DND-41 (cell line): ENCODE data around the gene MYH11.
A peak's percentile ranks its signal among the peaks of the same experiment; 100 is the strongest.

ENCODE experiments used
- ATAC-seq: fragments of 200-7000 bp; cut with Tn5 transposase; 3 replicates; pipeline ENCODE4 v1.9.1; 2021; ENCODE audit warnings: low read depth; ENCODE audit not compliant: insufficient read depth
- DNase-seq: peaks from one replicate; pipeline ENCODE4 v3.0.0-alpha.2; 2020
- H2AFZ ChIP-seq: 2 replicates; pipeline ENCODE4 v1.6.0; 2012; ENCODE audit warnings: low read depth, low read length
- H3K27ac ChIP-seq: 2 replicates; pipeline ENCODE4 v1.5.1; 2012; ENCODE audit warnings: low read length, inconsistent platforms
- H3K27me3 ChIP-seq: fragments of 200-600 bp; sonication (generic); 2 replicates; pipeline ENCODE4 v1.6.0; 2012; ENCODE audit warnings: low read length, mild to moderate bottlenecking, inconsistent platforms; ENCODE audit not compliant: insufficient read depth, poor library complexity
- H3K36me3 ChIP-seq: 2 replicates; pipeline ENCODE4 v1.5.1; 2012; ENCODE audit warnings: low read length, inconsistent platforms; ENCODE audit not compliant: insufficient read depth
- H3K4me1 ChIP-seq: 2 replicates; pipeline ENCODE4 v1.5.1; 2012; ENCODE audit warnings: mild to moderate bottlenecking, low read length; ENCODE audit not compliant: insufficient read depth
- H3K4me2 ChIP-seq: 2 replicates; pipeline ENCODE4 v1.6.0; 2012; ENCODE audit warnings: mild to moderate bottlenecking, moderate library complexity, low read length, inconsistent platforms; ENCODE audit not compliant: insufficient read depth
- H3K4me3 ChIP-seq, 2 experiments: fragments of 200-600 bp in 1 of 2; shearing (Covaris generic) in 1 of 2; 2 replicates each; pipeline ENCODE4 v1.5.1; 2012 to 2016; ENCODE audit warnings: inconsistent platforms in 2 of 2, low read length in 2 of 2, mild to moderate bottlenecking in 2 of 2, low read depth in 1 of 2, moderate library complexity in 1 of 2
- H3K79me2 ChIP-seq: 2 replicates; pipeline ENCODE4 v1.6.0; 2012; ENCODE audit warnings: low read length, inconsistent platforms; ENCODE audit not compliant: insufficient read depth
- H3K9ac ChIP-seq: 2 replicates; pipeline ENCODE4 v1.6.0; 2012; ENCODE audit warnings: low read depth, mild to moderate bottlenecking, inconsistent platforms, low read length, moderate library complexity
- H3K9me3 ChIP-seq: 2 replicates; pipeline ENCODE4 v1.5.1; 2012; ENCODE audit warnings: low read length, moderate library complexity, mild to moderate bottlenecking, inconsistent platforms; ENCODE audit not compliant: insufficient read depth, severe bottlenecking
- H4K20me1 ChIP-seq: 2 replicates; pipeline ENCODE4 v1.6.0; 2012; ENCODE audit warnings: low read length; ENCODE audit not compliant: insufficient read depth
- EZH2 ChIP-seq: IDR thresholded peaks from 3 replicates; pipeline ENCODE4 v1.6.1; 2012; ENCODE audit warnings: borderline replicate concordance, low read depth, mild to moderate bottlenecking, moderate library complexity, low read length, inconsistent platforms; ENCODE audit not compliant: severe bottlenecking
- TF ChIP-seq, protein P1 (sequence below): IDR thresholded peaks from 2 replicates; pipeline ENCODE4 v1.5.1; 2012; ENCODE audit warnings: borderline replicate concordance, low read length, moderate library complexity, mild to moderate bottlenecking; ENCODE audit not compliant: poor library complexity, severe bottlenecking; ENCODE audit errors: extremely low read depth

MYH11 gene

DNA sequence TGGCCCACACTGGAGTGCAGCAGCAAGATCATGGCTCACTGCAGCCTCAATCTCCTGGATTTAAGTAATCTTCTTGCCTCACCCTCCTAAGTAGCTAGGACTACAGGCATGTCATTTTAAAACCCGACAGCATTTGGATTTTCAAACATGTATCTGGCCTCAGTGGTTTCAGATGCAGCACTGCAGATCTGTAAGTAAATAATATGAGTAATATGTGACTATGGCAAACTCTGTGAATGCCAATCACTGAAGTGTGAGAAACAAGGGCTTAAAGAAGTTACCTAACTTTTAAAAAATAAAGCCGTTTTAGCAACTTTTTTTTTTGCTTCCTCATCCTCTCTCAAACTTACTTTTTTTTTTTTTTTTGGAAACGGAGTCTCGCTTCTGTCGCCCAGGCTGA, 19.7 kb upstream of the MYH11 start:
- Histone ChIP-seq H3K27me3 (no peaks in the 10 kb centered on the region), H3K9ac (no peak overlapping the region), H3K4me2 (no peak overlapping the region), H2AFZ (no peak overlapping the region), H3K4me1 (no peaks in the 10 kb centered on the region), H4K20me1 (peaks cover 3% of the 10 kb centered on the region; the same call in 1 of the 2 replicates), H3K27ac (no peak overlapping the region), H3K4me3 (no peak overlapping the region), H3K36me3 (peaks cover 61% of the 10 kb centered on the region), H3K9me3 (no peaks in the 10 kb centered on the region), H3K79me2 (peaks cover 15% of the 10 kb centered on the region; the same call in 1 of the 2 replicates)
- TF ChIP-seq, protein P1, sequence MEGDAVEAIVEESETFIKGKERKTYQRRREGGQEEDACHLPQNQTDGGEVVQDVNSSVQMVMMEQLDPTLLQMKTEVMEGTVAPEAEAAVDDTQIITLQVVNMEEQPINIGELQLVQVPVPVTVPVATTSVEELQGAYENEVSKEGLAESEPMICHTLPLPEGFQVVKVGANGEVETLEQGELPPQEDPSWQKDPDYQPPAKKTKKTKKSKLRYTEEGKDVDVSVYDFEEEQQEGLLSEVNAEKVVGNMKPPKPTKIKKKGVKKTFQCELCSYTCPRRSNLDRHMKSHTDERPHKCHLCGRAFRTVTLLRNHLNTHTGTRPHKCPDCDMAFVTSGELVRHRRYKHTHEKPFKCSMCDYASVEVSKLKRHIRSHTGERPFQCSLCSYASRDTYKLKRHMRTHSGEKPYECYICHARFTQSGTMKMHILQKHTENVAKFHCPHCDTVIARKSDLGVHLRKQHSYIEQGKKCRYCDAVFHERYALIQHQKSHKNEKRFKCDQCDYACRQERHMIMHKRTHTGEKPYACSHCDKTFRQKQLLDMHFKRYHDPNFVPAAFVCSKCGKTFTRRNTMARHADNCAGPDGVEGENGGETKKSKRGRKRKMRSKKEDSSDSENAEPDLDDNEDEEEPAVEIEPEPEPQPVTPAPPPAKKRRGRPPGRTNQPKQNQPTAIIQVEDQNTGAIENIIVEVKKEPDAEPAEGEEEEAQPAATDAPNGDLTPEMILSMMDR = no peak
- no peak for TF ChIP-seq EZH2
- ATAC-seq = no peak
- DNase-seq = no peak

DNA sequence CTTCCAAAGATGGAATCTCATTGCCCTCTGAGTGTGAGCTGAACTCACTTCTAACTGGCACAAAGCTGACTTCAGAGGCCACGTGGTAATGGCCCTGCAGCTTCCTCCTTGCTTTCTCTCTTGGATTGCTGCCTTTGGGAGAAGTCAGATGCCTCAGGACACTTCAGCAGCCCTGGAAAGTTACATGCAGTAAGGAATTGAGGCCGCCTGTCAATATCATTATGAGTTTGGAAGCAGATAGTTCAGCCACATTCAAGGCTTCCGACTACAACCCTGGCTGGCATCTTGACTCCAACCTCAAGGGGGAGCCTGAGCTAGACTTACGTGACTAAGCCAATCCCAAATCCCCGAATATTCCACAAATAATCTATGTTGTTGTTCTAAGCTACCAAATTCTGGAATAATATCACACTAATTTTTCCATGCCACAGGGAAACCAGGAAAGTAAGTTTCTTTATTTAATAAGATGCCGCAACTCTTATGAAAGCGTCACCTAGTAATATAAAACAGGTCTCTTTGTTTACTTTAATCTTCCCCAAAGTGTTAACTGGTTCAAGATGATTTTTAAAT, 18.0 kb upstream of the MYH11 start:
- ATAC-seq (no peak), DNase-seq (peak; percentile 16)
- Histone ChIP-seq H3K27ac (no peak overlapping the region), H4K20me1 (no peaks in the 10 kb centered on the region), H3K9ac (no peak overlapping the region), H3K4me2 (no peak overlapping the region), H3K36me3 (peaks cover 62% of the 10 kb centered on the region), H3K79me2 (peaks cover 15% of the 10 kb centered on the region; the same call in 1 of the 2 replicates), H3K9me3 (no peaks in the 10 kb centered on the region), H3K27me3 (no peaks in the 10 kb centered on the region), H3K4me1 (no peaks in the 10 kb centered on the region), H3K4me3 (no peak overlapping the region), H2AFZ (no peak overlapping the region)
- TF ChIP-seq, protein P1 = peak; percentile 66
- TF ChIP-seq EZH2 = no peak

DNA sequence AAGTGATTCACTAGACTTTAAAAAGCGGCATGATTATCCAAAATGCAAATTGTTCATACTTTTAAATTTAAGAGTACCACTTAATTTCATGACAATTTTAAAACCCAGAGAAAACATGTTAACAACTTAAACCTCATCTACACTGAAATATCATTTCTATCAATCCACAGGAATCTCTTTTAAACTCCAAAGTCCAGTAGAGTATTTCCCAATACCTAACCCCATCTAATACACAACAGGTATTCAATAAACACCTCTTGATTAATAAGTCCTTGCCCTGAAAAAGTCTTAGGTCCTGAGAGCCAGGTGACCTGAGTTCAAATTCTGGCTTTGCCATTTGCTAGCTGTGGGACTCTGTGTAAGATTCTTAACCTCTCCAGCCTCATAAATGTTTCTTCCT, 16.9 kb upstream of the MYH11 start:
- H3K4me2 ChIP-seq = no peak overlapping the region
- no peaks in the 10 kb centered on the region for H3K4me1 ChIP-seq
- ATAC-seq (no peak), DNase-seq (no peak)
- no peaks in the 10 kb centered on the region for H3K9me3 ChIP-seq
- H3K4me3 ChIP-seq = no peak overlapping the region
- no peak overlapping the region for H3K27ac ChIP-seq
- H3K9ac ChIP-seq = no peak overlapping the region
- peaks cover 15% of the 10 kb centered on the region; the same call in 1 of the 2 replicates for H3K79me2 ChIP-seq
- TF ChIP-seq, protein P1 = no peak
- no peak for TF ChIP-seq EZH2
- H3K27me3 ChIP-seq = no peaks in the 10 kb centered on the region
- no peak overlapping the region for H2AFZ ChIP-seq
- peaks cover 65% of the 10 kb centered on the region for H3K36me3 ChIP-seq
- H4K20me1 ChIP-seq = no peaks in the 10 kb centered on the region
